Iris pigment epithelial cell (primary cell): ENCODE measurements around the gene ZNF804B.

Experiments used
- DNase-seq: peaks from one replicate; pipeline ENCODE4 v3.0.0-alpha.2; 2011; ENCODE audit warnings: low read depth

Gene ZNF804B

GRCh38 chr7:88759230-88760135, at the start of gene ZNF804B:
ZNF804B (plus strand) TSS chr7:88759700; CDS start chr7:88759977, 277 bp downstream.
- DNase-seq: no peak

GRCh38 chr7:88735920-88736319, 23.6 kb upstream of the ZNF804B start:
- DNase-seq: no peak

- no peak for DNase-seq
These were observed 21.9 kb upstream of the ZNF804B start for GRCh38 chr7:88737632-88738031.

GRCh38 chr7:88746126-88746525, 13.4 kb upstream of the ZNF804B start:
- no peak for DNase-seq

GRCh38 chr7:88756802-88757201, 2.7 kb upstream of the ZNF804B start:
- DNase-seq: no peak

GRCh38 chr7:88757371-88757770, 2.1 kb upstream of the ZNF804B start:
- DNase-seq: no peak

- DNase-seq: peak; percentile 6
These were observed 895 bp upstream of the ZNF804B start for GRCh38 chr7:88758381-88759229.

GRCh38 chr7:88760136-88760515, 626 bp downstream of the ZNF804B start:
- DNase-seq: no peak

- DNase-seq: no peak
These were observed 2.3 kb downstream of the ZNF804B start for GRCh38 chr7:88761779-88762178.

GRCh38 chr7:88771417-88771816, 11.9 kb downstream of the ZNF804B start:
- DNase-seq: no peak

- no peak for DNase-seq
These were observed 13.3 kb downstream of the ZNF804B start for GRCh38 chr7:88772776-88773175.

- DNase-seq: no peak
These were observed 16.3 kb downstream of the ZNF804B start for GRCh38 chr7:88775838-88776237.

GRCh38 chr7:88787777-88788176, 28.3 kb downstream of the ZNF804B start:
- no peak for DNase-seq

GRCh38 chr7:88789480-88790064, 30.1 kb downstream of the ZNF804B start:
- peak; percentile 18 for DNase-seq

GRCh38 chr7:88791891-88792290, 32.4 kb downstream of the ZNF804B start:
- DNase-seq: no peak

- DNase-seq: no peak
These were observed 32.9 kb downstream of the ZNF804B start for GRCh38 chr7:88792361-88792760.

- DNase-seq: no peak
These were observed 36.1 kb downstream of the ZNF804B start, which contains the start of gene TEX47 for GRCh38 chr7:88795553-88795952. TEX47 (minus strand) TSS chr7:88795737; CDS start chr7:88794942, 795 bp downstream.

GRCh38 chr7:88801046-88801445, 41.5 kb downstream of the ZNF804B start:
- no peak for DNase-seq

- DNase-seq: no peak
These were observed 47.0 kb downstream of the ZNF804B start for GRCh38 chr7:88806280-88807037.

- no peak for DNase-seq
These were observed 59.1 kb downstream of the ZNF804B start for GRCh38 chr7:88818552-88818951.

- DNase-seq: no peak
These were observed 66.7 kb downstream of the ZNF804B start for GRCh38 chr7:88826222-88826621.
